ENCODE data around the gene ADAP1.

Gene ADAP1

GRCh38 chr7:914521-915194 lies 39.8 kb downstream of the ADAP1 start:
- DNase-seq (ENCODE audit: low read depth), result no peak
- TF ChIP-seq, protein P1, sequence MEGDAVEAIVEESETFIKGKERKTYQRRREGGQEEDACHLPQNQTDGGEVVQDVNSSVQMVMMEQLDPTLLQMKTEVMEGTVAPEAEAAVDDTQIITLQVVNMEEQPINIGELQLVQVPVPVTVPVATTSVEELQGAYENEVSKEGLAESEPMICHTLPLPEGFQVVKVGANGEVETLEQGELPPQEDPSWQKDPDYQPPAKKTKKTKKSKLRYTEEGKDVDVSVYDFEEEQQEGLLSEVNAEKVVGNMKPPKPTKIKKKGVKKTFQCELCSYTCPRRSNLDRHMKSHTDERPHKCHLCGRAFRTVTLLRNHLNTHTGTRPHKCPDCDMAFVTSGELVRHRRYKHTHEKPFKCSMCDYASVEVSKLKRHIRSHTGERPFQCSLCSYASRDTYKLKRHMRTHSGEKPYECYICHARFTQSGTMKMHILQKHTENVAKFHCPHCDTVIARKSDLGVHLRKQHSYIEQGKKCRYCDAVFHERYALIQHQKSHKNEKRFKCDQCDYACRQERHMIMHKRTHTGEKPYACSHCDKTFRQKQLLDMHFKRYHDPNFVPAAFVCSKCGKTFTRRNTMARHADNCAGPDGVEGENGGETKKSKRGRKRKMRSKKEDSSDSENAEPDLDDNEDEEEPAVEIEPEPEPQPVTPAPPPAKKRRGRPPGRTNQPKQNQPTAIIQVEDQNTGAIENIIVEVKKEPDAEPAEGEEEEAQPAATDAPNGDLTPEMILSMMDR (conservative IDR thresholded peaks at IDR 0.05; ENCODE audit: low read length), result no peak

DNA sequence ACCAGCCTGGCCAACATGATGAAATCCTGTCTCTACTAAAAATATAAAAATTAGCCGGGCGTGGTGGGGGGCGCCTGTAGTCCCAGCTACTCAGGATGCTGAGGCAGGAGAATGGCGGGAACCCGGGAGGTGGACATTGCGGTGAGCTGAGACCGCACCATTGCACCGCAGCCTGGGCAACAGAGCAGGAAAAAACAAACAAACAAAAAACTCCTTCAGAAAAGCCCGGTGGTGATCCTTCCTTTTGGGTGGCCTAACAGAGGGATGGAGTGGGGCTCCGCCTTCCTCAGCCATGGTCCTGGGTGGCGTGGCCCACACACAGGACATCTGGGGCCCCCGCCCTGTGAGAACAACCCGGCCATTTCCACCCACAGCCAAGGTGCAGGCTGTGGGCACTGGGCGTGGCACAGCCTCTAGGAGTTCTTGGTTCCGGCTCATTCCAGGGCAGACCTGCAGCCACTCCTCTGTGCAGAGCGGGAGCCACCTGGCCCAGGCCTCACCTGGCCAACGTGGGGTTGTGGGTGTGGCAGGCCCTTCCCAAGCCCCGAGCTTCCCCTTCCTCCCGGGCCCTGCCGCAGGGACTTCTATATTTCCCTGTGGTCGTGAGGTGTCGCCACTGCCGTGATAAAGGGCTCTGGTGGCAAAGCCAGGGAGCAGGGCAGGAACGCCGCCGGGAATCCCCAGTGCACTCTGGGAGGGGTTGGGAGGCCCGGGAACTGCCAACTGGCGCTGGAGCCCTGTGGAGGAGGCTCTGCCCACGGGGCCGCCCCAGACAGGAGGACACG lies 40.6 kb downstream of the ADAP1 start:
- no peak for DNase-seq (ENCODE audit: low read depth)
- no peak overlapping the region for H3K4me3 ChIP-seq (ENCODE audit: low read length)
- TF ChIP-seq, protein P1 (conservative IDR thresholded peaks at IDR 0.05; ENCODE audit: low read length), result no peak

More at GRCh38 chr7:914521-915194, 39.8 kb downstream of the ADAP1 start:
- H3K4me3 ChIP-seq (ENCODE audit: low read length), result no peak overlapping the region

DNA sequence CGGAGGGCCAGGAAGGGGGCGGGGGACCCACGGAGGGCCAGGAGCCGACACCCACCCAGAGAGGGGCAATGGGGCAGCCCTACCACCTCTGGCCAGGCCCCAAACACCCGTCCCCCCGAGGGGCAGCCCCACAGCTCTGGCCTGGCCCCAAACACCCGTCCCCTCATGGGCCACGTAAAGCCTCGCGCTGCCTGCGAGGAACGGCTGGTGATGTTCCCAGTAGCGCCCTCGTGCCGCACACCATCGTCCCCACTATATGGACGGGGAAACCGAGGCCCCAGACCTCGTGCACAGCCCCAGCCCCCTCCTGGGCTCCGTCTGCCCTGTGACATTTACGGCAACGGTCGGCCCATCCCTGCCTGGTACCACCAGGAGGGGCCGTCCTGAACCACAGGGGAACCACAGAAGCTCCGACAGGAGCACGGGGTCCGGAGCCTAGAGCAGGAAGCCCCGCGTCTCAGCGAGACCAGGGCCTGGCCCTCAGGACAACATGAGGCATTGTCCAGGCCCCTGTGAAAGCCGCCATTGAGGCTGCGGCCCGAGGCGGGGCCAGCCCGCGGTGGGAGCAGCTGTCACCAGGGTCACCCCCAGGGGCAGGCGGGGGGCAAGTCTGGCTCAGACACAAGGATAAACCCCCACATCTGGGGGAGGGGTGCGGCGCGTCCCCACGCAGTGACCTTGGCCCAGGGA lies 42.5 kb downstream of the ADAP1 start:
- no peak for DNase-seq (ENCODE audit: low read depth)
- TF ChIP-seq, protein P1 (conservative IDR thresholded peaks at IDR 0.05; ENCODE audit: low read length), result no peak

DNA sequence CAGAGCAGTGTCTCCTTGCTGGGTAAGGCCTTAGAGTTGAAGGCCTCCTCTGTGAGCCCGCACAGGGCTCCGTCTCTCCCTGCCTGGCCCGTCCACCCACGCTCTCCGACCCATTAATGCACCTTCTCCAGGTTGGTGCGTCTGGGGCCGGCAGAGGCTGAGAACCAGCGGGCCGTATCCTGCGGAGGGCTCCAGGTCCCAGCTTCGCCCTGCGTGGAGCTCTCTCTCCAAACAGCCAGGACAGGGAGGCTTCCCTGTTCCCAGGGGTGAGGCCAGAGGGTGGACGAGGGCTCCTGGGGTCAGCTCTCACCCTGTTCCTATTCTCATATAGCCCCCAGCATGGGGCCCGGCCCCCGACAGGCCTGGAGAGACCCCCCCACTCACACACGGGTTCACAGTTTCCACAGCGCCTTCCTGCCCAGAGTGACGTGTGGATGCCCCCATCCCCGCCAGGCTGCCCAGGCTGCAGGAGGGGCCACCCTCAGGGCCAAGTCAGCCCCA lies 43.5 kb downstream of the ADAP1 start:
- TF ChIP-seq, protein P1 (conservative IDR thresholded peaks at IDR 0.05; ENCODE audit: low read length), result no peak

More for the DNA sequence above, 42.5 kb downstream of the ADAP1 start:
- no peak overlapping the region for H3K4me3 ChIP-seq (ENCODE audit: low read length)

DNA sequence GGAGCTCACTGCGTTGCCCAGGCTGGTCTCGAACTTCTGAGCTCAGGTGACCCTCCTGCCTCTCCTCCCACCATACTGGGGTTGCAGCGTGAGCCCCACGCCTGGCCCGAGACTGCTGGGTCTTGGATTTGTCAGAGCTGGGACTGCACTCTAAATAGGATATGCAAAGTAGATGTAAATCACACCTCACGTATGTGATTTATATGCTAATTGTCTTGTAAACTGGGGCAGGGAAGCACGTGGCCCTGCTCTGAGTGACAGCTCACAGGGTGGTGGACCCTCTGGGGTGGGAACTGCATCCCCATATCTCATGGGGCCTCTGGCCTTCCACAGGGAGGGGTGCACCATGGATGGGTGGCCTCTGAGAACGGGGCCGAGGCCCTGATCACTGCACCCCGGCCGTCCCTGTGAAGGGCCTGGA lies 44.0 kb downstream of the ADAP1 start:
- DNase-seq (ENCODE audit: low read depth), result no peak
- TF ChIP-seq, protein P1 (conservative IDR thresholded peaks at IDR 0.05; ENCODE audit: low read length), result no peak
- no peak overlapping the region for H3K4me3 ChIP-seq (ENCODE audit: low read length)

More for the DNA sequence above, 43.5 kb downstream of the ADAP1 start:
- no peak overlapping the region for H3K4me3 ChIP-seq (ENCODE audit: low read length)
- DNase-seq (ENCODE audit: low read depth), result no peak

DNA sequence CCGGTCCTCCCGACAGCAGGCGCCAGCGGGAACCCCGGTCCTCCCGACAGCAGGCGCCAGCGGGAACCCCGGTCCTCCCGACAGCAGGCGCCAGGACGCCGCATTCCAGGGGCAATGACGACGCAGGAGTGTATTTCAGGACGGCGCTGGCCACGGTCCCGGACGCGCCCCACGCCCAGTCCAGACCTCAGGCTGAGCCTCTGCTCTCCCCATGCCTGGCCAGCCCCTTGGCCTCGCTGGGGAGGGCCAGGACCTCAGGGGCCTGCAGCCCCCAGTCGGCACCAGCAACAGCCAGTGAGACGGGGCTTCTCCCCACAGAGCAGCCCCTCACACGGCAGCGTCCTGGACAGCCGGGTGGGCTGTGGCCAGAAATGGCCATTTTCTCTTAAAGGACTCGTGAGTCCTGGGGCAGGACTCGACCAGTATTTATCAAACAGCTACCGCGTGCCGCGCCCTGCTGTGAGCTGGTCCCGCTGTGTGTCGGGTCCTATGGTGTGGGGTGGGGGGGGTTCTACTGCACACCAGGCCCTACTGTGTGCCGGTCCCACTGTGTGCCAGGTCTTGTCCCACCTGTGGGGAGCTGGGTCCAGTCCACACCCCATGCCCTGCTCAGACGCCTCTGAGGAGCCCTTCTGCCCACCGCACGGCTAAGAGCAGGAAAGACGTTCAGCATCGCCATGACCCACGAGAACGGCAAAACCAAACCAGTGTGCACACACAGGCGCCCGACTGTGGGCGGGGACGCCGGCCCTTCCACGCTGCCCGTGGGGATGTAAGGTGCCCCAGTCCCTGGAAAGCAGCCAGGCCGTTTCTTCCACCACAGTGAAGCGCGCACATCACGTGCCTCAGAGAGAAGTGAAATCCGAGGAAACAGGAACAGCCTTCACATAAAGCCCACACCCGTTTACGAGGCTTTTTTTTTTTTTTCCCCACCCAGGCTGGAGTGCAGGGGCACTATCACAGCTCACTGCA lies 44.8 kb downstream of the ADAP1 start:
- DNase-seq (ENCODE audit: low read depth), result peak; percentile 58
- TF ChIP-seq, protein P1 (conservative IDR thresholded peaks at IDR 0.05; ENCODE audit: low read length), result no peak
- H3K4me3 ChIP-seq (ENCODE audit: low read length), result peak overlapping the region; percentile 39
